Activated T-helper 2 cell treated with anti-CD3 and anti-CD28 coated beads, Interferon-gamma antibody, Interleukin-2, Interleukin-4, amounts not matched to agents 10 μg/mL and 5 μg/mL and 100 μg/mL, durations not matched to agents 14 hours and 24 hours and 36 hours (primary cell): Measurements from ENCODE around the gene CACNG1. TPM values are rescaled to one million over a fixed set of nuclear protein-coding genes. Genes with fewer than 3 reads are reported as not detected.
"Not testable (repeated sequence)": the region's sequence is repeated elsewhere in the genome, so short reads cannot be mapped to it uniquely, and the experiment has no call there.

ENCODE experiments used
- DNase-seq: peaks from one replicate; pipeline ENCODE4 v3.0.0; 2021; ENCODE audit warnings: low spot score
- H3K27ac Mint-ChIP-seq: one replicate; pipeline ENCODE4 v1.8.0; 2021; ENCODE audit warnings: mixed read lengths
- H3K27me3 Mint-ChIP-seq: one replicate; pipeline ENCODE4 v1.8.0; 2021; ENCODE audit warnings: low read depth, mixed read lengths
- H3K36me3 Mint-ChIP-seq: one replicate; pipeline ENCODE4 v1.8.0; 2021; ENCODE audit warnings: low read depth, mixed read lengths
- H3K4me1 Mint-ChIP-seq: one replicate; pipeline ENCODE4 v1.8.0; 2021; ENCODE audit warnings: low read depth, mixed read lengths
- H3K4me3 Mint-ChIP-seq: one replicate; pipeline ENCODE4 v1.8.0; 2021; ENCODE audit warnings: low read depth, mild to moderate bottlenecking, moderate library complexity, mixed read lengths
- H3K9me3 Mint-ChIP-seq: one replicate; pipeline ENCODE4 v1.8.0; 2021; ENCODE audit warnings: mixed read lengths
- intact Hi-C: fragments of 100-400 bp; cut with micrococcal nuclease; formaldehyde crosslinking; loops from one replicate; pipeline ENCODE4 v1.15.1; 2023
- total RNA-seq: library from RNA; stranded (reverse); gene quantifications from 2 replicates; pipeline ENCODE4 v1.2.3, GENCODE V29; 2022

Gene CACNG1
- total RNA-seq, 1 donor from 2014 or later, result not detected

DNA sequence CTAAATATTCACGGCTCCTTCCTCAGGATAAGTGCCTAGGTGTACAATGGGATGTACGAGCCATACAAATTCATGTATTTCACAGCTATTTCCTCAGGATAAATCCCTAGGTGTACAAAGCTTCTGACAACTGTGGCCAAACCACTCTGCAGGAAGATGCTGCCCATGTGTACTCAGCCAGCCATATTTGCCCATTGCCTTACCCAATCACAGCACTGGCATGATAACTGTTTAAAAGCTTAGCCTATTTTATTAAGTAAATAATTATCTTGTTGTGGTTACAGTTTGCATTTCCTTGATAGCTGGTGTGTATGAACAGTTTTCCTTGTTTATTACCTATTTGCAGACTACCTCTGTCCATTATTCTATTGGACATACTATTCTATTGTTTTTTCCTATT is 35.1 kb downstream of the CACNG1 start:
- no peaks in the 10 kb centered on the region for H3K27me3 Mint-ChIP-seq
- no peak for DNase-seq
- intact Hi-C loops, result no loop called here
- no peak overlapping the region for H3K27ac Mint-ChIP-seq
- peaks cover 27% of the 10 kb centered on the region for H3K36me3 Mint-ChIP-seq
- H3K4me3 Mint-ChIP-seq, result no peak overlapping the region
- H3K4me1 Mint-ChIP-seq, result peaks cover 17% of the 10 kb centered on the region
- no peaks in the 10 kb centered on the region for H3K9me3 Mint-ChIP-seq

DNA sequence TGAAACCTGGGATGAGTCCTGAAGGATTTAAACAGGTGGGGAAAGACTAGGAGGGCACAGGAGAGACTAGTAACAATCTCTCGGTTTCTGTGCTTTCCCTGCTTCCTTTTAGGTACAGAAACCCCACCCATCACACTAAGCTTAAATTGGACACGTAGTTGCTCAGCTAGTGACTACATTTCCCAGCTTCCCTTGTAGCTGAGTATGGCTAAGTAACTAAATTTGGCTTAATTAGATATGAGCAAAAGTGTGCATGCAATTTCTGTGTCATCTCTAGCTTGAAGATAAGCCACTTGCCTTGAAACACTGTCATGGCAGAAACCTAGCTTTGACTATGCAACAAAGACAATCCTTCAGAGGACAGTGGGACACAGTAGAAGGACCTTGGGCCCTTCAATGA is 36.5 kb downstream of the CACNG1 start:
- Mint-ChIP-seq H3K27me3 (no peaks in the 10 kb centered on the region), H3K27ac (no peak overlapping the region), H3K9me3 (no peaks in the 10 kb centered on the region), H3K4me1 (peaks cover 17% of the 10 kb centered on the region), H3K36me3 (peaks cover 28% of the 10 kb centered on the region), H3K4me3 (no peak overlapping the region)
- intact Hi-C loops, result no loop called here
- no peak for DNase-seq

DNA sequence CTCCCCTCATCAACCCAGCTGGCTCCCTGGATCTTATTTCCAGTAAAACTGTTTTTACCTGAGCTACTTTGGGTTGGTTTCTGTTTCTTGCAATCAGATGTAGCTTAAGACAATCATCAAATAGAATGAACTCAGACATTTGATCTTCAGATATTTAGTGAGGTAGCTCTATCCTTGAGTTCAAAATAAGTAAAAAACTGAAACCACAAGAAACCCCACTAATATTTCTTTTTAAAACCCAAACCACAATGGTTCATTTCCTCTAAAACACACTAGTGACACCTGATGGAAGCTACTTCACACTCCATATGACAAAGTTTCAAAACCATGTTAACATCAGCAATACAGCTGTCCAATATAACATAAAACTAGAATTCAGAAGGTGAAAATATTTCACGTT is 37.8 kb downstream of the CACNG1 start:
- Mint-ChIP-seq H3K27ac (no peak overlapping the region), H3K9me3 (no peaks in the 10 kb centered on the region), H3K36me3 (peaks cover 28% of the 10 kb centered on the region), H3K4me3 (no peak overlapping the region), H3K4me1 (peaks cover 17% of the 10 kb centered on the region), H3K27me3 (no peaks in the 10 kb centered on the region)
- intact Hi-C loops, result no loop called here
- no peak for DNase-seq

DNA sequence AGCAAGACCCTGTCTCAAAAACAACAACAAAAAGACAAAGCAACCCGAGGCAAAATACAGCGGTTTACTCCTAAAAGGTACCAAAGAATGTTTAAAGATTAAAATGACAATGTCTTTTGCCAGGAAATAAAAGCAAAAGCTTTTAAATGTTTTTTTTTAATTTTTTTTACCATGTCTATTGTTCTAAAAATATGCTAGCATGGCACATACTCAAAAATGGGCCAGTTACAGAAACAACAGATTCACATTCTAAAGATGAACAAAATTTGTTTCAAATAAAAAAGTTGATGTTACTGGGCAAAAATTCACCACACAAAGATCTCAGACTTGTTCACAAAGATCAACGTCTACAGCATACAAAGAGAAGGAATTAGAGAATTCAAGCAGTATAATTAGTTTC is 41.1 kb downstream of the CACNG1 start:
- no peak overlapping the region for H3K27ac Mint-ChIP-seq
- no peak for DNase-seq
- H3K4me1 Mint-ChIP-seq, result peaks cover 25% of the 10 kb centered on the region
- H3K27me3 Mint-ChIP-seq, result no peaks in the 10 kb centered on the region
- peaks cover 41% of the 10 kb centered on the region for H3K36me3 Mint-ChIP-seq
- peaks cover 4% of the 10 kb centered on the region for H3K9me3 Mint-ChIP-seq
- intact Hi-C loops, result no loop called here
- H3K4me3 Mint-ChIP-seq, result no peak overlapping the region

DNA sequence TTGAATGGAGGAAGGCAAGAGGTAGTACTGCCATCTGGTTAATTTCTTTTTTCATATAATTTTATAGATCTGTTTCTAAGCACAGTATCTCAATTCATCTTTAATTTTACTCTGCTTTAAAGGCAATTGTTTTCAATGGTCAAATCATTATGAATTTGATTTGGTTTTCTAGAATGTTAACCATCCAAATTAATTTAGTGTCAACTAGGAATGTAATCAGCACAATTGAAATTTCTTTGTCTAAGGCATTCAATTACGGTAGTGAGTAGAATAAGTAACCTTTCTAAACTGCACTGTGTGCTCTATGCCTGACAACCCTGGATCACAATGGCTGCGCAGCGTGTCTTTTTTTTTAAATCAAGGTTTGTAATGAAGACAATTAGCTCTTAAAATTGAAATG is 44.3 kb downstream of the CACNG1 start:
- Mint-ChIP-seq H3K4me3 (no peak overlapping the region), H3K9me3 (peaks cover 4% of the 10 kb centered on the region), H3K4me1 (peaks cover 18% of the 10 kb centered on the region), H3K27me3 (no peaks in the 10 kb centered on the region), H3K27ac (no peak overlapping the region), H3K36me3 (peaks cover 52% of the 10 kb centered on the region)
- intact Hi-C loops, result no loop called here
- no peak for DNase-seq

DNA sequence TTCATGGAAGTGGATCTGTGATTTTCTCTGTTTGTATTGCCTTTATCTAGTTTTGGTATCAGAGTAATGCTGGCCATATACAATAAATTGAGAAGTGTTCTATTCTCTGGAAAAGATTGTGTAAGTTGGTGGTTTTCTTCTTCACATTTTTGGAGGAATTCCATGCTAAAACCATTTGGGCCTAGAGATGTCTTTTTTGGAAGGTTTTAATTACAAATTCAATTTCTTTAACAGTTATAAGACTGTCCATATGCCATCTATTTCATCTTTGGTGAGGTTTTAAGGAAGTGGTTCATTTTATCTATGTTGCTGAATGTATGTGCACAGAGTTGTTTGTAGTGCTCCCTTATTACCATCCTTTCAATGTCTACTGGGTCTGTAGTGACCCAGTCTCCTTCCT is 46.0 kb downstream of the CACNG1 start:
- H3K4me3 Mint-ChIP-seq, result no peak overlapping the region
- H3K9me3 Mint-ChIP-seq, result peaks cover 4% of the 10 kb centered on the region
- intact Hi-C loops, result no loop called here
- peaks cover 60% of the 10 kb centered on the region for H3K36me3 Mint-ChIP-seq
- H3K27ac Mint-ChIP-seq, result no peak overlapping the region
- H3K27me3 Mint-ChIP-seq, result no peaks in the 10 kb centered on the region
- DNase-seq, result no peak
- H3K4me1 Mint-ChIP-seq, result peaks cover 16% of the 10 kb centered on the region

DNA sequence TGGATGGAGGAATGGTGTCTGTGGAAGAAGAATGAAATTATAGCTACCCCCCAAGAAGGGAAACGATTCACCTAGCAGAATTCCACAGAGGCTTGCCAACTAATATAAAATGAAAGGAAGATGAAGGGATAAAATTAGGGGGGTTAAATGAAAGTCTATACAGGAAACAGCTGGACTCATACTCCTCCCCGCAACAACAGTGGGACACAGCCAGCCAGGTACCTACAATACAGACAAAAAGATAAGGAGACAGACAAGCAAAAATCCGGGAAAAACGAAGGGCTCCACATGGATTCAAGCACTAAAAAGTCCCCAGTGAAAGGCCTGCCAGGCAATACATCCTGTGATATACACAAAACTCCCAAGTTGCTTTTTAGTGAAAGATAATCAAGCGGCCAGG is 47.9 kb downstream of the CACNG1 start:
- peaks cover 57% of the 10 kb centered on the region for H3K36me3 Mint-ChIP-seq
- H3K27me3 Mint-ChIP-seq, result no peaks in the 10 kb centered on the region
- intact Hi-C loops, result no loop called here
- no peak for DNase-seq
- peaks cover 4% of the 10 kb centered on the region for H3K9me3 Mint-ChIP-seq
- H3K4me1 Mint-ChIP-seq, result peaks cover 20% of the 10 kb centered on the region
- H3K27ac Mint-ChIP-seq, result no peak overlapping the region
- H3K4me3 Mint-ChIP-seq, result no peak overlapping the region

DNA sequence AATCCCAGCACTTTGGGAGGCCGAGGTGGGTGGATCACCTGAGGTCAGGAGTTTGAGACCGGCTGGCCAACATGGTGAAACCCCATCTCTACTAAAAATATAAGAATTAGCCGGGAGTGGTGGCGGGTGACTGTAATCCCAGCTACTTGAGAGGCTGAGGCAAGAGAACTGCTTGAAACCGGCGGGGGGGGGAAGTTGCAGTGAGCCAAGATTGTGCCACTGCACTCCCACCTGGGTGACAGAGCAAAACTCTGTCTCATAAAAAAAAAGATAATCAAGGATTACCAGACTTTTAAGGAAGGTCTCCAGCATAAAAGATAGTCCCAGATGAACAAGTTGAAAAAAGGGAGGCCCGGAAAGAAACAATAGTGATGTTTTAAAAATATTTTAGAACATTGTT is 48.4 kb downstream of the CACNG1 start:
- H3K4me3 Mint-ChIP-seq, intact Hi-C loops, H3K27ac Mint-ChIP-seq, DNase-seq, H3K9me3 Mint-ChIP-seq, H3K27me3 Mint-ChIP-seq: not testable (repeated sequence)
- peaks cover 55% of the 10 kb centered on the region for H3K36me3 Mint-ChIP-seq
- peaks cover 20% of the 10 kb centered on the region for H3K4me1 Mint-ChIP-seq

DNA sequence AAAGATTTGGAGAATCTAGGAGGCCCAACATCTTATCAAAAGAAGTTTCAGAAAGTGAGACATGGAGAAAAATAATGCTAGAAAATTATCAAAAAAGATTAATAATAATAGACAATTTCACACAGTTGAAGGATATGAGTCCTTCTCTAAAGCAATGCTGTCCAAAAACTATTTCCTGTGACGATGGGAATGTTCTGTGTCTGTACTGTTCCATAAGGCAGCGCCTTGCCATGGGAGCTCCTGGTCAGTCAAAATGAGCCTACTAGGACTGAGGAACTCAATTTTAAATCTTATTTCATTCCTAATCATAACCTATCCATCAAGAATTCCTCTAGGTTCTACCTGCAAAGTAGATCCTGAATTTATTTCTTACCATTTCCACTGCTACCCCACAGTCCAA is 49.0 kb downstream of the CACNG1 start:
- DNase-seq, result no peak
- Mint-ChIP-seq H3K27me3 (no peaks in the 10 kb centered on the region), H3K27ac (no peak overlapping the region), H3K4me3 (no peak overlapping the region), H3K36me3 (peaks cover 54% of the 10 kb centered on the region), H3K9me3 (peaks cover 4% of the 10 kb centered on the region), H3K4me1 (peaks cover 21% of the 10 kb centered on the region)
- intact Hi-C loops, result no loop called here

DNA sequence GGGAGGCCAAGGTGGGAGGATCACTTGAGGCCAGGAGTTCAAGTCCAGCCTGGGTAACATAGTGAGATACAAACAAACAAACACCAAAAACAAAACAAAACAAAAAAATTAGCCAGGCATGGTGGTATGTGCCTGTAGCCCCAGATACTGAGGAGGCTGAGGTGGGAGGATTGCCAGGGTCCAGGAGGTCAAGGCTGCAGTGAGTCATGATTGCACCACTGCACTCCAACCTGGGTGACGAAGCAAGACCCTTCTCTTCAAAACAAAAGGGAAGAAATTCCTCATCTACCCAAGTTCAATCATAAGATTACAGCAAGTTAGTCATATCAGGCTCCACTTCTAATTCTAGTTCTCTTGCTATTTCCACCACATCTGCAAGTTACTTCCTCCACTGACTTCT is 50.9 kb downstream of the CACNG1 start:
- DNase-seq, H3K27me3 Mint-ChIP-seq, H3K4me3 Mint-ChIP-seq, H3K9me3 Mint-ChIP-seq, H3K27ac Mint-ChIP-seq, intact Hi-C loops: not testable (repeated sequence)
- Mint-ChIP-seq H3K4me1 (peaks cover 16% of the 10 kb centered on the region), H3K36me3 (peaks cover 46% of the 10 kb centered on the region)

DNA sequence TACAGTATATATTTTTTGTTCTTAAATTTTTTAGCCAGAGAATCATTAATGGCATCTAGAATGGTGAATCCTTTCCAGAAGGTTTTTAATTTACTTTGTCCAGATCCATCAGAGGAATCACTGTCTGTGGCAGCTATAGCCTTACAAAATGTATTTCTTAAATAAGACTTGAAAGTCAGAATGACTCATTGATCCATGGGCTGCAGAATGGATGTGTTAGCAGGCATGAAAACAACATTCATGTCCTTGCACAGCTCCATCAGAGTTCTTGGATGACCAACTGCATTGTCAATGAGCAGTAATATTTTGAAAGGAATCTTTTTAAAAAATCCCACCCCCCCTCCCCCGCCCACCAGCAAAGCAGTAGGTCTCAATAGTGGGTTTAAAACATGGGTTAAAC is 51.4 kb downstream of the CACNG1 start:
- Mint-ChIP-seq H3K27me3 (no peaks in the 10 kb centered on the region), H3K9me3 (no peaks in the 10 kb centered on the region), H3K27ac (no peak overlapping the region), H3K36me3 (peaks cover 44% of the 10 kb centered on the region), H3K4me1 (peaks cover 13% of the 10 kb centered on the region), H3K4me3 (no peak overlapping the region)
- DNase-seq, result no peak
- intact Hi-C loops, result no loop called here

DNA sequence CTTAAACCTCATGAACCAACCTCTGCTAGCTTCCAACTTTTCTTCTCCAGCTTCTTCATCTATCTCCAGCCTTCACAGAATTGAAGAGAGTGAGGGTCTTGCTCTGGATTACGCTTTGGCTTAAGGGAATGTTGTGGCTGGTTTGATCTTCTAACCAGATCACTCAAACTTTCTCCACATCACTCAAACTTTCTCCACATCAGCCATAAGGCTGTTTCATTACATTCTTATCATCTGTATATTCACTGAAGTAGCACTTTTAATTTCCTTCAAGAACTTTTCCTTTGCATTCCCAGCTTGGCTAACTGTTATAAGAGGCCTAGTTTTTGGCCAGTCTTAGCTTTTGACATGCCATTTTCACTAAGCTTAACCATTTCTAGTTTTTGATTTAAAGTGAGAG is 52.3 kb downstream of the CACNG1 start:
- Mint-ChIP-seq H3K9me3 (no peaks in the 10 kb centered on the region), H3K27ac (no peak overlapping the region), H3K27me3 (no peaks in the 10 kb centered on the region), H3K4me3 (no peak overlapping the region), H3K4me1 (peaks cover 15% of the 10 kb centered on the region), H3K36me3 (peaks cover 48% of the 10 kb centered on the region)
- intact Hi-C loops, result no loop called here
- no peak for DNase-seq

DNA sequence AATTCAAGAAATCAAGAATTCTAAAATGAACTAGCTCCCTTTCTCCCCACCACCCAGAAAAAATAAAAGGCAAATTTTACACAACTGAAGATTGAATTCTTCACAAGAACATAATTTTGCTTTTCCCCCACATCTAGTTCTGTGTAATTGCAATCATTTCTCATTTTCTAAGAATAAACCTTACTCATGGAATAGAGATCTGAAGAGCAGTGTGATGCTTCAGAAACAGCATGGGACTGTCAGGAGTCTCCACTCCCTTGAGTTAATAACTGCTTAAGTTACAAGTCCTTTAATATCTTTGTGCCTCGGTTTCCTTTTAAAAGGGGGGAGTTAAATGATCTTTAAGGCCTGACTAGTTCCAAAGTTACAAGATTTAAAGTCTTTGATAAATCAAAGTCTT is 53.7 kb downstream of the CACNG1 start:
- peaks cover 14% of the 10 kb centered on the region for H3K4me1 Mint-ChIP-seq
- intact Hi-C loops, result no loop called here
- H3K27me3 Mint-ChIP-seq, result no peaks in the 10 kb centered on the region
- H3K36me3 Mint-ChIP-seq, result peaks cover 48% of the 10 kb centered on the region
- no peak for DNase-seq
- H3K4me3 Mint-ChIP-seq, result no peak overlapping the region
- no peaks in the 10 kb centered on the region for H3K9me3 Mint-ChIP-seq
- no peak overlapping the region for H3K27ac Mint-ChIP-seq

DNA sequence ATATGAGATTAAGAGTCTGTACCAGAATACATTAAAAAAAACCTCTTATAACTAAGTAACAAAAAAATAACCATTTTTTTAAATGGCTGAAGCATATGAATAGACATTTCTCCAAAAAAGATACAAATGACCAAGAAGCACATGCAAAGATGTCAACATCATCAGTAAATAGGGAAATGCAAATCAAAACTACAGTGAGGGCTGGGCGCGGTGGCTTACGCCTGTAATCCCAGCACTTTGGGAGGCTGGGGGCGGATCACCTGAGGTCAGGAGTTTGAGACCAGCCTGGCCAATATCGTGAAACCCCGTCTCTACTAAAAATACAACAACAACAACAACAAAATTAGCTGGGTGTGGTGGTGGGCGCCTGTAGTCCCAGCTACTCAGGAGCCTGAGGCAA is 60.3 kb downstream of the CACNG1 start:
- peaks cover 70% of the 10 kb centered on the region for H3K36me3 Mint-ChIP-seq
- intact Hi-C loops, H3K9me3 Mint-ChIP-seq, H3K27ac Mint-ChIP-seq, DNase-seq, H3K4me3 Mint-ChIP-seq, H3K4me1 Mint-ChIP-seq, H3K27me3 Mint-ChIP-seq: not testable (repeated sequence)
